ENCODE measurements around the gene MTHFD1. TPM values are rescaled to one million over a fixed set of nuclear protein-coding genes. Genes with fewer than 3 reads are reported as not detected.
A peak's percentile ranks its signal among the peaks of the same experiment; 100 is the strongest.

MTHFD1 gene
- total RNA-seq, 1 donor from 2014 or later = 49.3 TPM

- no peak for DNase-seq (ENCODE audit: low spot score)
- peaks cover 5% of the 10 kb centered on the region for H3K4me1 Mint-ChIP-seq
- no peak overlapping the region for H3K9ac ChIP-seq
- no peaks in the 10 kb centered on the region for H3K9me3 Mint-ChIP-seq
- peaks cover 3% of the 10 kb centered on the region for H3K36me3 ChIP-seq
- H3K79me2 ChIP-seq (ENCODE audit: low read depth) = no peaks in the 10 kb centered on the region
- no peak overlapping the region for H3K4me3 Mint-ChIP-seq
- no peak overlapping the region for H3K27ac Mint-ChIP-seq
- H3F3A ChIP-seq (ENCODE audit: low read depth) = no peaks in the 10 kb centered on the region
- H3K9me3 ChIP-seq (ENCODE audit: low read depth) = no peaks in the 10 kb centered on the region
- no peak overlapping the region for H3K4me2 ChIP-seq
- H2AFZ ChIP-seq (replicated peaks) = no peak overlapping the region
- no peak for TF ChIP-seq EZH2 (IDR thresholded peaks at IDR 0.05)
- TF ChIP-seq CTCF (IDR thresholded peaks at IDR 0.05) = no peak
- no peak for TF ChIP-seq EZH2phosphoT487 (IDR thresholded peaks at IDR 0.05)
- no peaks in the 10 kb centered on the region for H3K27me3 ChIP-seq
- no peak overlapping the region for H3K4me3 ChIP-seq
- no peaks in the 10 kb centered on the region for H3K4me1 ChIP-seq
- H3K36me3 Mint-ChIP-seq = peaks cover 45% of the 10 kb centered on the region
- peaks cover 5% of the 10 kb centered on the region for H3K27me3 Mint-ChIP-seq (ENCODE audit: insufficient read depth, low read depth)
- H4K20me1 ChIP-seq (ENCODE audit: low read depth) = no peaks in the 10 kb centered on the region
- no peak overlapping the region for H3K27ac ChIP-seq
Observed at GRCh38 chr14:64422005-64422404, 33.9 kb downstream of the MTHFD1 start.

DNA sequence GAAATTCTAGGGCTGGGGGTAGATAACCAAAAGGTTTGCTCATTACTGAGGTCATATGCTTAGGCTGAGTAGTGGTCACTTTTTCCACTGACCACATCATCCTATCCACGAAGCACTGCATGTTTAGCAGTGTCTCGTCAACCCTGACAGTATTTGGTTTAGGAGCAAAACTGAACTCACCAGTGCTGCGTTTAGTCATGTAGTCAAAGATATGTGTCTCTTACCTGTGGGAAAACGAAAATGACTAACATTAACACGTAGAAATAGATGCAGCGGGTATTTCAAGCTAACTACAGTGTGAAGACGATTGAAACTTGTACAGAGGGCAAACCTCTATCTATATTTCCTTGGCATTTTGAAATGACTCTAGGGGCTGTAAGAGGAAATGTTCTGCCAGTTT lies 34.6 kb downstream of the MTHFD1 start:
- H3K36me3 ChIP-seq = peaks cover 3% of the 10 kb centered on the region
- H3K4me3 ChIP-seq = no peak overlapping the region
- peaks cover 5% of the 10 kb centered on the region for H3K27me3 Mint-ChIP-seq (ENCODE audit: insufficient read depth, low read depth)
- no peaks in the 10 kb centered on the region for H3K9me3 Mint-ChIP-seq
- H3K27me3 ChIP-seq = no peaks in the 10 kb centered on the region
- no peak overlapping the region for H3K4me3 Mint-ChIP-seq
- peak overlapping the region; percentile 60 for H3K27ac Mint-ChIP-seq
- no peaks in the 10 kb centered on the region for H3K79me2 ChIP-seq (ENCODE audit: low read depth)
- H3F3A ChIP-seq (ENCODE audit: low read depth) = no peaks in the 10 kb centered on the region
- H3K27ac ChIP-seq = no peak overlapping the region
- peaks cover 5% of the 10 kb centered on the region for H3K4me1 Mint-ChIP-seq
- H3K36me3 Mint-ChIP-seq = peaks cover 43% of the 10 kb centered on the region
- DNase-seq (ENCODE audit: low spot score) = no peak
- H3K4me2 ChIP-seq = no peak overlapping the region
- H2AFZ ChIP-seq (replicated peaks) = no peak overlapping the region
- no peaks in the 10 kb centered on the region for H3K4me1 ChIP-seq
- H3K9ac ChIP-seq = no peak overlapping the region
- TF ChIP-seq EZH2 (IDR thresholded peaks at IDR 0.05) (no peak), EZH2phosphoT487 (IDR thresholded peaks at IDR 0.05) (no peak), CTCF (IDR thresholded peaks at IDR 0.05) (no peak)
- H3K9me3 ChIP-seq (ENCODE audit: low read depth) = no peaks in the 10 kb centered on the region
- no peaks in the 10 kb centered on the region for H4K20me1 ChIP-seq (ENCODE audit: low read depth)

GRCh38 chr14:64423987-64424386 lies 35.8 kb downstream of the MTHFD1 start:
- Mint-ChIP-seq H3K27ac (peak overlapping the region; percentile 50), H3K4me1 (peaks cover 5% of the 10 kb centered on the region), H3K36me3 (peaks cover 45% of the 10 kb centered on the region), H3K4me3 (no peak overlapping the region), H3K27me3 (ENCODE audit: insufficient read depth, low read depth) (peaks cover 5% of the 10 kb centered on the region), H3K9me3 (no peaks in the 10 kb centered on the region)
- H4K20me1 ChIP-seq (ENCODE audit: low read depth) = no peaks in the 10 kb centered on the region
- peaks cover 3% of the 10 kb centered on the region for H3K36me3 ChIP-seq
- TF ChIP-seq EZH2 (IDR thresholded peaks at IDR 0.05) = no peak
- TF ChIP-seq CTCF (IDR thresholded peaks at IDR 0.05) = no peak
- TF ChIP-seq EZH2phosphoT487 (IDR thresholded peaks at IDR 0.05) = no peak
- no peaks in the 10 kb centered on the region for H3F3A ChIP-seq (ENCODE audit: low read depth)
- no peak overlapping the region for H3K9ac ChIP-seq
- no peaks in the 10 kb centered on the region for H3K9me3 ChIP-seq (ENCODE audit: low read depth)
- H3K27me3 ChIP-seq = no peaks in the 10 kb centered on the region
- no peak overlapping the region for H3K4me2 ChIP-seq
- no peak overlapping the region for H3K27ac ChIP-seq
- no peak overlapping the region for H3K4me3 ChIP-seq
- no peak overlapping the region for H2AFZ ChIP-seq (replicated peaks)
- no peaks in the 10 kb centered on the region for H3K79me2 ChIP-seq (ENCODE audit: low read depth)
- no peak for DNase-seq (ENCODE audit: low spot score)
- no peaks in the 10 kb centered on the region for H3K4me1 ChIP-seq

All from neural progenitor cell (in vitro differentiated cells).